Muscle layer of duodenum (tissue), 2 donors: ENCODE measurements around the gene DNM3.
A peak's percentile ranks its signal among the peaks of the same experiment; 100 is the strongest.

ENCODE experiments used
- H3K27ac ChIP-seq: one replicate; pipeline ENCODE4 v1.7.0; 2013; ENCODE audit warnings: mild to moderate bottlenecking, low read length
- H3K27me3 ChIP-seq: one replicate; pipeline ENCODE4 v1.7.0; 2013; ENCODE audit warnings: low read depth, mild to moderate bottlenecking, control low read depth, low read length
- H3K36me3 ChIP-seq, 2 donors: one replicate each; pipeline ENCODE4 v1.7.0; 2013; ENCODE audit warnings: low read length in 2 of 2, control low read depth in 1 of 2, mild to moderate bottlenecking in 1 of 2; ENCODE audit not compliant: insufficient read depth in 2 of 2, control insufficient read depth in 1 of 2
- H3K4me1 ChIP-seq, 2 donors: one replicate each; pipeline ENCODE4 v1.7.0; 2013; ENCODE audit warnings: low read length in 2 of 2, mild to moderate bottlenecking in 2 of 2, control low read depth in 1 of 2, moderate library complexity in 1 of 2; ENCODE audit not compliant: insufficient read depth in 2 of 2, control insufficient read depth in 1 of 2
- H3K4me3 ChIP-seq, 2 donors: one replicate each; pipeline ENCODE4 v1.7.0; 2013; ENCODE audit warnings: low read length in 2 of 2, low read depth in 1 of 2, mild to moderate bottlenecking in 1 of 2
- H3K9me3 ChIP-seq, 2 donors: one replicate each; pipeline ENCODE4 v1.7.0; 2013; ENCODE audit warnings: low read length in 2 of 2, control low read depth in 1 of 2, mild to moderate bottlenecking in 1 of 2; ENCODE audit not compliant: control insufficient read depth in 1 of 2
- donor health status: healthy.

DNM3 gene

DNA sequence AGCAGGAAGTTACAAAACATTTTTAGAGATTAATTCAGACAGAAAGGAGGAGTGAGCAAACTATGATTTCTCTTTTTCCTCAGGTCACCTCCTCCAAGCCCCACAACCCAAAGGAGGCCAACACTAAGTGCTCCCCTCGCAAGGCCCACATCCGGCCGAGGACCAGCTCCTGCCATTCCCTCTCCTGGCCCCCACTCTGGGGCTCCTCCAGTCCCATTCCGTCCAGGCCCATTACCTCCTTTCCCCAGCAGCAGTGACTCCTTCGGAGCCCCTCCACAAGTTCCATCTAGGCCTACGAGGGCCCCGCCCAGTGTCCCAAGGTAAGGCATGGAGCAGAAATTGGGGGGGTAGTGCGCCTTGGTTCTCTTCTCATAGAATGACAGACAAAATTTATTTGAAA, 547.2 kb downstream of the DNM3 start:
- no peaks in the 10 kb centered on the region for H3K27me3 ChIP-seq
- H3K36me3 ChIP-seq = no peaks in the 10 kb centered on the region
- no peak overlapping the region for H3K4me3 ChIP-seq
- H3K9me3 ChIP-seq = no peaks in the 10 kb centered on the region
- peaks cover 0 to 31% of the 10 kb centered on the region in 2 donors for H3K4me1 ChIP-seq
- no peak overlapping the region for H3K27ac ChIP-seq

DNA sequence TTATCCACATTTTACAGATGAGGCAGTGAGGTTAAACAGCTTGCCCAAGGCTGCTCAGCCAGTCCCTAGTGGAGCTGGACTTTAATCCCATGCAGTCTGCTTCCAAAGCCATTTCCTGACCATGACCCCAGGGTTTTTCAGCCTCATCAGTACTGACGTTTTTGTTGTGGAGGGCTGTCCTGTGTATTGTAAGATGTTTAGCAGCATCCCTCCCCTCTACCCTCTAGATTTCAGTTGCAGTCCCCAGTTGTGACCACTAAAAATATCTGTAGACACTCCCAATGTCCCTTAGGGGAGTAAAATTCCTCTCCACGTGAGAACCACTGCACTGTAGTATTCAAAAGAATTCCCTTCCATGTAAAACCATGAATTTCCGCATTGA, 549.0 kb downstream of the DNM3 start:
- Histone ChIP-seq H3K4me1 (peaks cover 8 to 40% of the 10 kb centered on the region in 2 donors), H3K27me3 (no peaks in the 10 kb centered on the region), H3K4me3 (no peak overlapping the region)

DNA sequence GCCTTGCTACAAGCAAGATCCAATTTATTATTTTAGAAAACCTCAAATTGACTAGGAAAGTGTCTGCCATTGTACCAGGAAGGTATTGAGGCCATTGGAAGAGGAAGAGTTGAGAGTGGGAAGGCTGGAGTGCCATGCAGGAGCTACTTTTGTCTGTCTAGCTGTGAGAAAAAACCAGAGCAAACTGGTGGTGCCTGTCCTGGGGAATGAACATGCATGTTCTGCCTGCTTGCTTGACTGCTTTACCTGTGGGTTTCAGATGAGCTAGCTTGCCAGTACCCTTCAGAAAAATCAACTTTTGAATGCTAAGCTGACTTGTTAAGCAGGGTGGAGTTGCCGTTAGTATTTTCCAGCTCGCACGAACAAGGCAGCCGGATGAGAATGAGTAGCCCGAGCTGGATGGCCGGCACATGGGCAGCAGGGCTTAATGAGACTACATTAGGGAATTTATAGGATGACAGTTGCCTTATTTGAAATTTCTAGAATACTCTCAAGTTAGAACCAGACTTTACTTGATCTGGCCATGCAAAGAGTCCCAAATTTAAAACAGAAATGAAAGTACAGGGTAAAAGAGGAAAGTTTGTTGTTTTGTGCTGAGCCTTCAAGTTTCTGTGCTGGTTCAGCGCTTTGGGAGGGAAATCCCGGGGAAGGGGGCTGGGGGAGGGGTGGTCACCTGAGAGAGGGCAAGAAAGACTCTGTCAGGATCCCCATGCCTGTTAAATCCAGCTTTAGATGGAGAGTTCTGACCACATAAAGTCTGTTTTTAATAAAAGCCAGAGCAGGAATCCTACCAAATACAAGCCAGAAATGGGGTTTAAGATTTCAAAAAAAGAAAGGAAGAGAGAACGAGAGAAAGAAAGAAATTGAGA, 549.6 kb downstream of the DNM3 start:
- H3K4me1 ChIP-seq = peaks cover 8 to 40% of the 10 kb centered on the region in 2 donors
- H3K9me3 ChIP-seq = no peaks in the 10 kb centered on the region
- H3K4me3 ChIP-seq = no peak overlapping the region
- no peaks in the 10 kb centered on the region for H3K36me3 ChIP-seq
- H3K27me3 ChIP-seq = no peaks in the 10 kb centered on the region
- H3K27ac ChIP-seq = peak overlapping the region; percentile 61

More for the DNA sequence above, 549.0 kb downstream of the DNM3 start:
- Histone ChIP-seq H3K36me3 (no peaks in the 10 kb centered on the region), H3K27ac (no peak overlapping the region), H3K9me3 (no peaks in the 10 kb centered on the region)

DNA sequence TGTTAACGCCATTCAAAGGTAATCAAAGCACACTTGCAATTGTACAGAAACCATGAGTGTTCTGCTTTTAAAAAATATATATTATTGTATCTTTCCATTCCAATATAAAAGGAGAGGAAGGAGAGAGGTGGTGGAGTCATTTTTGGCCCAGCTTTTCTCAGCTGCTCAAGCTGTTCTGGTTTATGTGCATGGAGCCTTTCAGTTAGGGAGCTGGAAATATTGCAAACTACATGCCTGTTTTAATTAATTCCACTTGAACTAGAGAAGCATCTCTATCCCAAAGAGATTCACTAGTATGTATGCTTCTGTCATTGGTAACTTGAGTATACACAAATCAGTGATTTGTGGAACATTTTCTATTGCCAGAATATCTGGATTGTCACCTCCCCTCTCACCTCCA, 550.7 kb downstream of the DNM3 start:
- Histone ChIP-seq H3K27me3 (no peaks in the 10 kb centered on the region), H3K4me3 (no peak overlapping the region), H3K36me3 (no peaks in the 10 kb centered on the region), H3K27ac (no peak overlapping the region), H3K4me1 (peaks cover 8 to 40% of the 10 kb centered on the region in 2 donors), H3K9me3 (no peaks in the 10 kb centered on the region)

DNA sequence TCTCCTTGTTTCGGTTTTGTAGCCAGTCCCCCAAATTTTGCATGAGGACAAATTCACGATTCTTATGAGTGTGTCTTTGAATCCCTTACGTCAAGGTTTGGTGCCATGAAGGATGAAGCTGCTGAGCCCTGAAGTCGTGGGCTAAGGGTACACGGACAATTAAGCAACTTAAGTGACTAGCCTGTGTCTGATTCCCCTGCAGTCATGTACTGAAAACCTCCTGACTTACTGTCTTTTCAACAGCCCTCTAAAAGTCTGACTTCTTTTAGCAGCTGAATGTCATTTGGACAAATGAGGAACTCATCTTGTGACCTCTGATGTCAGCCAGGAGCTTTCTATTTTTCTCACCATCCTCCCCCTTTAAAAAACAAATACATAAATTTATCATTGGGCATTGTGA, 552.1 kb downstream of the DNM3 start:
- H3K4me1 ChIP-seq = peaks cover 8 to 47% of the 10 kb centered on the region in 2 donors
- no peaks in the 10 kb centered on the region for H3K27me3 ChIP-seq
- H3K9me3 ChIP-seq = no peaks in the 10 kb centered on the region
- H3K27ac ChIP-seq = no peak overlapping the region
- H3K4me3 ChIP-seq = no peak overlapping the region
- no peaks in the 10 kb centered on the region for H3K36me3 ChIP-seq

DNA sequence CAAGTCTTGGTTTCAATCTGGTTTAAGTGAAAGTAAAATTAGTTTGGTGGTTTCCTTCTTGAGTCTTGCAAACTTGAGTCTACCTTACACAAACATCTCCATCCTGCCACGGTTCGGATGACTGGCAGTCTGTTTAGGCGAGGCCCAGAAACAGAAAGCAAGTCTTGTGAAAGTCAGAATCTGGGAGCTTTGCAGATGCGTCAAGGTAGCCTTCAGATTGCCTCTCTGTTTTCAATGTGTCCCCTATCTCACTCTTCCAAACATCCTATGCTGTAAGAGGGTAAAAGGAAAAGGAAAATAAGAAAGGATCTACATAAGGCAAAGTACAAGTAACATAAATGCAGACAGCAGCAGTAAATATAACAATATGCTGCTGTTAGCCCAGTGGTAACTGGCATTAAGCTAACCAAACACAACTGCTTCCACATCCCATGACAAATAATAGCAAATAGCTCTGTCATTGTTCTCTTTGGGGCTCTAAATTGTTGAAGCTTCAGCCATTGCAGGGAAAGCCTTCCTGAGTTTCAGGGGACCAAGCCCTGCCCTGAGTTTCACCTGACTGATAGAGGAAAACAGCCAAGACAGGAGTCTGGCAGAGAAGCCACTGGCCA, 552.9 kb downstream of the DNM3 start:
- no peaks in the 10 kb centered on the region for H3K36me3 ChIP-seq
- H3K4me1 ChIP-seq = peaks cover 8 to 47% of the 10 kb centered on the region in 2 donors
- H3K4me3 ChIP-seq = peak overlapping the region; percentile 16 to 28
- peak overlapping the region; percentile 48 for H3K27ac ChIP-seq
- no peaks in the 10 kb centered on the region for H3K27me3 ChIP-seq
- H3K9me3 ChIP-seq = no peaks in the 10 kb centered on the region

DNA sequence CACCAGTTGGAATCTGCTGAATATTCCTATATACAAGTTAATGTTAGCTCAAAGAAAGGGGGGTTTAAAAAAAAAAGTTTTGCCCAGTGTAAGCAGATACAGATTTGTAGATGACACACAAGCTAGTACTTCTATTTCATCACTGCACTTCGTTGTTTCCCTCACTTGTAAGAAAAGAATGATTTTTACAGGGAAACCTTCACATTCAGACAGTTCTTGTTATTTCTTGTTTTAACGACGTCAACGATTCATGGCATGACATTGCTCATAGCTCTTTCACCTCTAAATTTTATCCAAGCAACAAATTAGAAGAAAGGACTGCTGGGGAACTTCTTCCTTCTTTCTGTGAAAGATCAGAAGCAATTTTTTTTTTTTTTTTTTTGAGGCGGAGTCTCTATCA, 553.5 kb downstream of the DNM3 start:
- Histone ChIP-seq H3K4me3 (no peak overlapping the region), H3K36me3 (no peaks in the 10 kb centered on the region), H3K4me1 (peaks cover 8 to 47% of the 10 kb centered on the region in 2 donors), H3K27ac (peak overlapping the region; percentile 48), H3K27me3 (no peaks in the 10 kb centered on the region), H3K9me3 (no peaks in the 10 kb centered on the region)

DNA sequence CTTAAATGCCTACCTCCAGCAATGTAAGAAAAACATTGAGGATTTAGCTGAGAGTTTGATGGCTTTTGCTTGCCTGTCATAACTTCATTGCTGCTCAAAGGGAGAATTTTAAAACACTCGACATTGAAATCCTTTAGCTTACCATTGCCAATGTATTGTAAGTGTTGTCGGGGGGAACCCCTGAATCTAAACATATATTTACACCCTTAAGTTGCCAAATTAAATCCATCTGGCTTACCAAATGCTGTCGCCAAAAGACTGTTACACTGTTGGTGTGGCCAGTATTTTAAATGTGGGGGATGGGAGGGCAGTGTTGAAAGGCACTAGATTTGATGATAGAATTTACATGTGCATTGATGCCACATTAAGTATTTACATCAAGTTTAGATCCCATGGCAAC, 554.3 kb downstream of the DNM3 start:
- H3K9me3 ChIP-seq = no peaks in the 10 kb centered on the region
- no peak overlapping the region for H3K27ac ChIP-seq
- H3K36me3 ChIP-seq = no peaks in the 10 kb centered on the region
- no peak overlapping the region for H3K4me3 ChIP-seq
- peaks cover 8 to 43% of the 10 kb centered on the region in 2 donors for H3K4me1 ChIP-seq
- H3K27me3 ChIP-seq = no peaks in the 10 kb centered on the region

DNA sequence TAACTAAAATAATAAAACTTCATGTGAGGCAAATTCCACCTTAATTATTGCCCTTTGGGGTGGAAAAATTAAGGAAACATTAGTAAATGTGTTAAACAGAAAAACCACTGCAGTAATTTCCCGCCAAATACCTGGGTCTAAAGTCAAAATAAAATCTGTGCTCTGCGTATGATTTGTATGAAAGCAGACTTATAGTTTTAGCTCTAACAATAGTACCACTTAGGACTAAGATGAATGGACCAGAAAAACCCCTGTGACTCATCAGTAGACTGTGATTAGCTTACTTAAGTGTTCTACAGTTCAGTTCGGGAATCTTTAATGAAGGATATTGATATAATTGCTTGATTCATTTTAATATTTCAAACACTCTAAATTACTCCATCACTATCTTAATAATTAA, 555.9 kb downstream of the DNM3 start:
- Histone ChIP-seq H3K36me3 (no peaks in the 10 kb centered on the region), H3K27ac (no peak overlapping the region), H3K4me1 (peaks cover 8 to 29% of the 10 kb centered on the region in 2 donors), H3K27me3 (no peaks in the 10 kb centered on the region), H3K4me3 (no peak overlapping the region), H3K9me3 (no peaks in the 10 kb centered on the region)

DNA sequence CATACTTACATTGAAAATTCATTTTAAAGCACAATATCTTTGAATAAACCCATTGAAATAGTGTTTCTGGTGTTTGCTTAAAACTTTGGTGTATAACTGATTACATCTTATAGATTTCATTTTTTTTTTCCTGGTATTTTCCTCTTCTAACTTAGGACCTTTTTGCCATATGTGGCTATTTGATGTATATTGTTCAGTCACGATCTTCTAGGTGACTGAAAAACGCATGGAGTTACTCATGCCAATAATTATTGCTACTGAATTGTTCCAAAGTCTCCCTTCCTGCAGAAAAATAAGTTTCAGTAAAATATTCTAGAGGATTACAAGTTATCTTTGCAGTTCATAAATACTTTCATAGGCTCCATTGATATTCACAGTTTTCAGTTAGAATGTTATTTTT, 556.3 kb downstream of the DNM3 start:
- Histone ChIP-seq H3K4me1 (peaks cover 8 to 25% of the 10 kb centered on the region in 2 donors), H3K27ac (no peak overlapping the region), H3K27me3 (no peaks in the 10 kb centered on the region), H3K36me3 (no peaks in the 10 kb centered on the region), H3K9me3 (no peaks in the 10 kb centered on the region), H3K4me3 (no peak overlapping the region)

DNA sequence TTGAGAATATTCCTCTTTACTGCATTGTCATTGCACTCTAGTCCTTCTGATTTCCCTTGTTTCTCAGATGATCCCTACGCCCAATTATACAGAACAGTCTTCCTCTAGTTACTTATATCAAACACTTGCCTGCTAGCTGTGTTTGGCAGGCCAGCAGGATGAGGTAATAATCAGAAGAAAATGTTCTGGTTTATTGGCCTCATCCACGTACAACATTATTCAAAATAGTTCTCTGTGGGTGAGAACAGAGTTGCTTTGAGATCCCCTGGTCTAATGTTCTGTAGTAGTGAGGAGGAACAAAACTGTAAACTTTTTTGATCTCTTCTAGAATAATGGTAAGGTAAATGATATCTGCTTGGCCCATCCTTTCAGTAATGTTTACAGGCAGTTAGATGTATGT, 556.9 kb downstream of the DNM3 start:
- Histone ChIP-seq H3K27me3 (no peaks in the 10 kb centered on the region), H3K27ac (peak overlapping the region; percentile 18), H3K4me1 (peaks cover 8 to 24% of the 10 kb centered on the region in 2 donors), H3K9me3 (no peaks in the 10 kb centered on the region), H3K36me3 (no peaks in the 10 kb centered on the region), H3K4me3 (no peak overlapping the region)
